ENCODE measurements around the gene PAK5. TPM values are rescaled to one million over a fixed set of nuclear protein-coding genes. Genes with fewer than 3 reads are reported as not detected.

The PAK5 gene
- total RNA-seq, 2 experiments from 2014 or later, result not detected

DNA sequence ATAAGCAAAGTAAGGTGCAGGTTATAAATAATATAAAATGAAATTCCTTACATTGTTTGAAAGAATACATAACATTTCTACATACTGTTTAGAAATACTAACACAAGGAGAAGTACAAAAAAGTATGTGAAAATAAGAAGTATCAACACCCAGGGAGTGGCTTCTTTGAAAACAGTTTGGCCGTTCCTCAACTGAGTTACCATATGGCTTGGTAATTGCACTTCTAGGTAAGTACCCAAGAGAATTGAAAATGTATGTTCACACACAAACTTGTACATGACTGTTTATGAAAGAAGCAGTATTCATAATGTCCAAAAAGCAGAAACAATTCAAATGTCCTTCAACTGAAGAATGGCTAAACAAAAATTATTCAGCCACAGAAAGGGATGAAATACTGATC, 30.7 kb downstream of the PAK5 start:
- no peaks in the 10 kb centered on the region for H3K36me3 ChIP-seq (ENCODE audit: insufficient read depth, low read length)
- H3K36me3 Mint-ChIP-seq (ENCODE audit: low read depth), result no peaks in the 10 kb centered on the region
- H3K4me3 Mint-ChIP-seq, result no peak overlapping the region
- DNase-seq, result no peak
- intact Hi-C loops (cut with DNase I, micrococcal nuclease), result no loop called here
- TF ChIP-seq CTCF (IDR thresholded peaks at IDR 0.05), result no peak
- POLR2A ChIA-PET, result no interaction called here
- H3K9me3 ChIP-seq (ENCODE audit: control insufficient read depth in 1 of 2, insufficient read depth in 1 of 2, low read length in 2 of 2), result peaks cover 0 to 5% of the 10 kb centered on the region in 2 experiments
- no peaks in the 10 kb centered on the region for H3K27me3 ChIP-seq (ENCODE audit: control insufficient read depth in 1 of 2, insufficient read depth in 2 of 2, low read length in 2 of 2)
- H3K27me3 Mint-ChIP-seq, result no peaks in the 10 kb centered on the region
- ATAC-seq (ENCODE audit: poor library complexity), result no peak
- CTCF ChIA-PET, result no interaction called here
- no peak overlapping the region for H3K27ac Mint-ChIP-seq
- H3K9me3 Mint-ChIP-seq, result peaks cover 3% of the 10 kb centered on the region
- no peaks in the 10 kb centered on the region for H3K4me1 ChIP-seq (ENCODE audit: insufficient read depth, low read length)
- no peak overlapping the region for H3K27ac ChIP-seq (ENCODE audit: low read depth in 1 of 2, low read length in 2 of 2)
- H3K4me1 Mint-ChIP-seq (ENCODE audit: low read depth), result no peaks in the 10 kb centered on the region
- H3K4me3 ChIP-seq (ENCODE audit: low read length), result no peak overlapping the region

DNA sequence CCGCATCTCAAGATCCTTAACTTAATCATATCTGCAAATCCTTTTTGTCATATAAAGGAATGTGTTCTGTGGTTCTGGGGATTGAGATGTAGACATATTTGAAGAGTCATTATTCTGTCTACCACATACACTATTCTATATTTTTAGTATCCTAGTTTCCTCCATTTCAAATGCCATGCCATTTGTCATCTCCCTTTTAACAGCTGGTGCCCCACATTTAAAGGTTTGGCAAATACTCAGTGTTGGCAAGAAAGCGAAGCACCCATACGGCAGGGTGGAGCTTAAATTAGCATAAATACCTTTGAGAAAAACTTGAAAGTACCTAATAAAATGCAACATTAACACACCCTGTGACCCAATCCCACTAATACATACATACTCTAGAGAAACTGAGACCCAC, 31.7 kb downstream of the PAK5 start:
- no peaks in the 10 kb centered on the region for H3K27me3 ChIP-seq (ENCODE audit: control insufficient read depth in 1 of 2, insufficient read depth in 2 of 2, low read length in 2 of 2)
- Mint-ChIP-seq H3K27me3 (no peaks in the 10 kb centered on the region), H3K4me1 (ENCODE audit: low read depth) (no peaks in the 10 kb centered on the region), H3K9me3 (peaks cover 3% of the 10 kb centered on the region), H3K36me3 (ENCODE audit: low read depth) (no peaks in the 10 kb centered on the region), H3K4me3 (no peak overlapping the region), H3K27ac (no peak overlapping the region)
- ChIA-PET POLR2A (no interaction called here), CTCF (no interaction called here)
- no peaks in the 10 kb centered on the region for H3K36me3 ChIP-seq (ENCODE audit: insufficient read depth, low read length)
- H3K27ac ChIP-seq (ENCODE audit: low read depth in 1 of 2, low read length in 2 of 2), result no peak overlapping the region
- peaks cover 0 to 5% of the 10 kb centered on the region in 2 experiments for H3K9me3 ChIP-seq (ENCODE audit: control insufficient read depth in 1 of 2, insufficient read depth in 1 of 2, low read length in 2 of 2)
- no peaks in the 10 kb centered on the region for H3K4me1 ChIP-seq (ENCODE audit: insufficient read depth, low read length)
- no peak for TF ChIP-seq CTCF (IDR thresholded peaks at IDR 0.05)
- intact Hi-C loops (cut with DNase I, micrococcal nuclease), result no loop called here
- H3K4me3 ChIP-seq (ENCODE audit: low read length), result no peak overlapping the region
- DNase-seq (no peak), ATAC-seq (ENCODE audit: poor library complexity) (no peak)

DNA sequence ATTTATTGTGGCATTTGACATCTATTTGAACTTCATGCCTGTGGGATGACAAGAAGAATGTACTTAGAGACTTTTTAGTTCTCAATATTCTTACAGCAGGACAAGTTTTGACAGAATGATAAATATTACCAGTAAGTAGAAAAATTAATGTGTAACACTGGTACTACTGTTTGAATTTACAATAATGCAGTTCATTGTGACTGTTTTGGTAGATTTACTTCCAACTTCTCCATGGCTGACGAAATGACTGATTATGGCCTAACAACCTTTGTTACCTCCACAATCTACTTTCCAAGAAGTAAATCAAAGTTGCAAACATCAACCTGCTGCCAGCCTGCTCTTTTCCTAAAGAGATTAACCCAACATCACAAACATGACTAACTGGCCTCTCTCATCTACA, 38.5 kb downstream of the PAK5 start:
- Mint-ChIP-seq H3K36me3 (ENCODE audit: low read depth) (no peaks in the 10 kb centered on the region), H3K27ac (no peak overlapping the region), H3K27me3 (no peaks in the 10 kb centered on the region), H3K9me3 (peaks cover 9% of the 10 kb centered on the region), H3K4me3 (no peak overlapping the region), H3K4me1 (ENCODE audit: low read depth) (no peaks in the 10 kb centered on the region)
- POLR2A ChIA-PET, result no interaction called here
- Histone ChIP-seq H3K27ac (ENCODE audit: low read depth in 1 of 2, low read length in 2 of 2) (no peak overlapping the region), H3K9me3 (ENCODE audit: control insufficient read depth in 1 of 2, insufficient read depth in 1 of 2, low read length in 2 of 2) (no peaks in the 10 kb centered on the region), H3K27me3 (ENCODE audit: control insufficient read depth in 1 of 2, insufficient read depth in 2 of 2, low read length in 2 of 2) (no peaks in the 10 kb centered on the region), H3K4me3 (ENCODE audit: low read length) (no peak overlapping the region), H3K4me1 (ENCODE audit: insufficient read depth, low read length) (no peaks in the 10 kb centered on the region), H3K36me3 (ENCODE audit: insufficient read depth, low read length) (no peaks in the 10 kb centered on the region)
- CTCF ChIA-PET, result no interaction called here
- intact Hi-C loops (cut with DNase I, micrococcal nuclease), result no loop called here
- no peak for DNase-seq
- no peak for ATAC-seq (ENCODE audit: poor library complexity)
- no peak for TF ChIP-seq CTCF (IDR thresholded peaks at IDR 0.05)

All from CD4-positive, alpha-beta T cell (primary cell).